CD8-positive, alpha-beta memory T cell (primary cell): ENCODE results near the gene FN3KRP. TPM values are rescaled to one million over a fixed set of nuclear protein-coding genes. Genes with fewer than 3 reads are reported as not detected.

ENCODE experiments used
- CTCF ChIA-PET: fragments of 350-600 bp; sonication (Branson Sonifier 250); formaldehyde crosslinking; loops from one replicate; lab custom pipeline; 2021; ENCODE audit warnings: antibody characterized with exemption; lab: Charles Lee
- POLR2A ChIA-PET: fragments of 350-600 bp; sonication (Branson Sonifier 250); formaldehyde crosslinking; loops from one replicate; lab custom pipeline; 2021; ENCODE audit warnings: antibody characterized with exemption; lab: Charles Lee
- DNase-seq, 5 donors: peaks; one replicate each; pipeline versions ENCODE4 v3.0.0 to v3.0.0-alpha.2; 2020 to 2022; ENCODE audit warnings: mixed read lengths in 1 of 5
- H3K27ac ChIP-seq: one replicate; pipeline ENCODE4 v1.7.0; 2013; ENCODE audit warnings: low read depth, mild to moderate bottlenecking, low read length, moderate library complexity
- H3K27me3 ChIP-seq: 2 replicates; pipeline ENCODE4 v1.7.0; 2013; ENCODE audit warnings: low read length, mild to moderate bottlenecking; ENCODE audit not compliant: insufficient read depth, poor library complexity, severe bottlenecking
- H3K36me3 ChIP-seq: 2 replicates; pipeline ENCODE4 v1.7.0; 2013; ENCODE audit warnings: mild to moderate bottlenecking, low read length, moderate library complexity; ENCODE audit not compliant: insufficient read depth
- H3K4me1 ChIP-seq: 2 replicates; pipeline ENCODE4 v1.7.0; 2013; ENCODE audit warnings: mild to moderate bottlenecking, low read length, moderate library complexity; ENCODE audit not compliant: insufficient read depth
- H3K4me3 ChIP-seq: 2 replicates; pipeline ENCODE4 v1.7.0; 2013; ENCODE audit warnings: mild to moderate bottlenecking, low read length
- H3K9me3 ChIP-seq: 2 replicates; pipeline ENCODE4 v1.7.0; 2013; ENCODE audit warnings: mild to moderate bottlenecking, low read length
- H3K27ac Mint-ChIP-seq, 8 donors: one replicate each; pipeline ENCODE4 v1.8.0; 2020 to 2021; ENCODE audit warnings: mixed read lengths in 8 of 8, mild to moderate bottlenecking in 6 of 8, inconsistent platforms in 3 of 8, moderate library complexity in 3 of 8
- H3K27me3 Mint-ChIP-seq, 2 donors: one replicate each; pipeline ENCODE4 v1.8.0; 2020 to 2021; ENCODE audit warnings: mixed read lengths in 2 of 2, mild to moderate bottlenecking in 1 of 2, moderate library complexity in 1 of 2
- H3K36me3 Mint-ChIP-seq, 3 donors: one replicate each; pipeline ENCODE4 v1.8.0; 2020 to 2021; ENCODE audit warnings: mixed read lengths in 3 of 3, inconsistent platforms in 1 of 3, mild to moderate bottlenecking in 1 of 3
- H3K4me1 Mint-ChIP-seq, 3 donors: one replicate each; pipeline ENCODE4 v1.8.0; 2020 to 2021; ENCODE audit warnings: mixed read lengths in 3 of 3, inconsistent platforms in 1 of 3, mild to moderate bottlenecking in 1 of 3
- H3K4me3 Mint-ChIP-seq, 7 donors: one replicate each; pipeline ENCODE4 v1.8.0; 2020 to 2021; ENCODE audit warnings: mixed read lengths in 7 of 7, mild to moderate bottlenecking in 6 of 7, moderate library complexity in 4 of 7, inconsistent platforms in 2 of 7
- H3K9me3 Mint-ChIP-seq, 5 donors: one replicate each; pipeline ENCODE4 v1.8.0; 2020 to 2022; ENCODE audit warnings: mixed read lengths in 5 of 5, mild to moderate bottlenecking in 3 of 5, moderate library complexity in 2 of 5, inconsistent platforms in 1 of 5
- polyA plus RNA-seq: library from polyadenylated mRNA; unstranded; fragments of 300-500 nt; fragmentation: Illumina TruSeq; gene quantifications from one replicate; pipeline ENCODE4 v1.2.3, GENCODE V29; 2021
- total RNA-seq, 2 experiments: library from RNA; stranded (reverse); gene quantifications; one replicate each; pipeline ENCODE4 v1.2.3, GENCODE V29; 2021

The FN3KRP gene
- total and polyA plus RNA-seq, 3 experiments from 2014 or later: 20.7 to 39.9 (median 39.0) TPM

GRCh38 chr17:82705756-82706155 lies 10.8 kb upstream of the FN3KRP start:
- Histone ChIP-seq H3K27me3 (no peaks in the 10 kb centered on the region), H3K4me3 (no peak overlapping the region), H3K27ac (no peak overlapping the region), H3K4me1 (no peaks in the 10 kb centered on the region), H3K9me3 (no peaks in the 10 kb centered on the region), H3K36me3 (no peaks in the 10 kb centered on the region)
- no peaks in the 10 kb centered on the region for H3K4me1 Mint-ChIP-seq
- POLR2A ChIA-PET: no interaction called here
- H3K36me3 Mint-ChIP-seq: no peaks in the 10 kb centered on the region
- H3K9me3 Mint-ChIP-seq: no peaks in the 10 kb centered on the region
- no peak overlapping the region for H3K27ac Mint-ChIP-seq
- CTCF ChIA-PET: no interaction called here
- peaks cover 0 to 2% of the 10 kb centered on the region in 2 donors for H3K27me3 Mint-ChIP-seq
- H3K4me3 Mint-ChIP-seq: no peak overlapping the region
- no peak for DNase-seq

- Mint-ChIP-seq H3K36me3 (no peaks in the 10 kb centered on the region), H3K4me3 (no peak overlapping the region), H3K4me1 (no peaks in the 10 kb centered on the region), H3K27me3 (peaks cover 0 to 2% of the 10 kb centered on the region in 2 donors), H3K9me3 (no peaks in the 10 kb centered on the region), H3K27ac (no peak overlapping the region)
- no peak for DNase-seq
- Histone ChIP-seq H3K27me3 (no peaks in the 10 kb centered on the region), H3K36me3 (no peaks in the 10 kb centered on the region), H3K4me1 (no peaks in the 10 kb centered on the region), H3K27ac (no peak overlapping the region), H3K4me3 (no peak overlapping the region), H3K9me3 (no peaks in the 10 kb centered on the region)
- CTCF ChIA-PET: no interaction called here
- POLR2A ChIA-PET: no interaction called here
Observed at GRCh38 chr17:82709024-82709675, 7.4 kb upstream of the FN3KRP start.

- Mint-ChIP-seq H3K36me3 (no peaks in the 10 kb centered on the region), H3K4me1 (no peaks in the 10 kb centered on the region), H3K9me3 (no peaks in the 10 kb centered on the region), H3K4me3 (no peak overlapping the region), H3K27me3 (peaks cover 0 to 2% of the 10 kb centered on the region in 2 donors), H3K27ac (no peak overlapping the region)
- H3K4me1 ChIP-seq: no peaks in the 10 kb centered on the region
- ChIA-PET CTCF (no interaction called here), POLR2A (no interaction called here)
- H3K27me3 ChIP-seq: no peaks in the 10 kb centered on the region
- no peak overlapping the region for H3K4me3 ChIP-seq
- no peaks in the 10 kb centered on the region for H3K9me3 ChIP-seq
- H3K27ac ChIP-seq: no peak overlapping the region
- no peaks in the 10 kb centered on the region for H3K36me3 ChIP-seq
- no peak for DNase-seq
Observed at GRCh38 chr17:82709676-82710498, 6.6 kb upstream of the FN3KRP start.

GRCh38 chr17:82710499-82711232 lies 5.8 kb upstream of the FN3KRP start:
- no peak for DNase-seq
- Histone ChIP-seq H3K9me3 (no peaks in the 10 kb centered on the region), H3K4me1 (peaks cover 2% of the 10 kb centered on the region), H3K27me3 (no peaks in the 10 kb centered on the region), H3K4me3 (no peak overlapping the region), H3K36me3 (no peaks in the 10 kb centered on the region), H3K27ac (no peak overlapping the region)
- ChIA-PET POLR2A (no interaction called here), CTCF (interaction anchor here (1.6 kb wide), 1 partner anchor 13 kb away, joined by 4 read pairs; no protein-coding TSS in a partner anchor)
- H3K4me3 Mint-ChIP-seq: no peak overlapping the region
- H3K9me3 Mint-ChIP-seq: no peaks in the 10 kb centered on the region
- H3K36me3 Mint-ChIP-seq: no peaks in the 10 kb centered on the region
- H3K27me3 Mint-ChIP-seq: peaks cover 0 to 2% of the 10 kb centered on the region in 2 donors
- no peak overlapping the region for H3K27ac Mint-ChIP-seq
- peaks cover under 1 to 1% (median 1%) of the 10 kb centered on the region in 3 donors for H3K4me1 Mint-ChIP-seq

- POLR2A ChIA-PET: no interaction called here
- Mint-ChIP-seq H3K27ac (no peak overlapping the region), H3K4me3 (peak overlapping the region in 4 of 7 donors; percentile 13 to 61 (median 32)), H3K36me3 (peaks cover 0 to 10% (median 2%) of the 10 kb centered on the region in 3 donors), H3K4me1 (peaks cover 17 to 22% (median 17%) of the 10 kb centered on the region in 3 donors), H3K9me3 (no peaks in the 10 kb centered on the region), H3K27me3 (peaks cover 0 to 2% of the 10 kb centered on the region in 2 donors)
- Histone ChIP-seq H3K27me3 (no peaks in the 10 kb centered on the region), H3K27ac (no peak overlapping the region), H3K9me3 (no peaks in the 10 kb centered on the region), H3K36me3 (no peaks in the 10 kb centered on the region), H3K4me3 (no peak overlapping the region), H3K4me1 (peaks cover 18% of the 10 kb centered on the region)
- DNase-seq: no peak
- CTCF ChIA-PET: interaction anchor here (1.5 kb wide), 1 partner anchor 62 kb away, joined by 4 read pairs; no protein-coding TSS in a partner anchor
Observed at GRCh38 chr17:82713071-82713723, 3.3 kb upstream of the FN3KRP start.

GRCh38 chr17:82718986-82719685 lies 2.6 kb downstream of the FN3KRP start:
- H3K9me3 ChIP-seq: no peaks in the 10 kb centered on the region
- Mint-ChIP-seq H3K4me3 (peak overlapping the region in 2 of 7 donors; percentile 73 to 96), H3K27me3 (no peaks in the 10 kb centered on the region), H3K36me3 (peaks cover 3 to 54% (median 12%) of the 10 kb centered on the region in 3 donors), H3K4me1 (peaks cover 23 to 28% (median 23%) of the 10 kb centered on the region in 3 donors), H3K9me3 (no peaks in the 10 kb centered on the region), H3K27ac (peak overlapping the region in 2 of 8 donors; percentile 52 to 86)
- peaks cover 21% of the 10 kb centered on the region for H3K4me1 ChIP-seq
- no peaks in the 10 kb centered on the region for H3K27me3 ChIP-seq
- H3K27ac ChIP-seq: no peak overlapping the region
- POLR2A ChIA-PET: no interaction called here
- H3K36me3 ChIP-seq: peaks cover 15% of the 10 kb centered on the region
- H3K4me3 ChIP-seq: no peak overlapping the region
- no peak for DNase-seq
- CTCF ChIA-PET: no interaction called here

GRCh38 chr17:82720204-82720603 lies 3.7 kb downstream of the FN3KRP start:
- H3K9me3 ChIP-seq: no peaks in the 10 kb centered on the region
- Mint-ChIP-seq H3K36me3 (peaks cover 3 to 55% (median 12%) of the 10 kb centered on the region in 3 donors), H3K4me1 (peaks cover 23 to 28% (median 23%) of the 10 kb centered on the region in 3 donors), H3K27me3 (no peaks in the 10 kb centered on the region), H3K27ac (no peak overlapping the region), H3K4me3 (no peak overlapping the region), H3K9me3 (no peaks in the 10 kb centered on the region)
- H3K27ac ChIP-seq: no peak overlapping the region
- H3K4me3 ChIP-seq: no peak overlapping the region
- no peak for DNase-seq
- H3K36me3 ChIP-seq: peaks cover 15% of the 10 kb centered on the region
- ChIA-PET CTCF (no interaction called here), POLR2A (no interaction called here)
- no peaks in the 10 kb centered on the region for H3K27me3 ChIP-seq
- H3K4me1 ChIP-seq: peaks cover 21% of the 10 kb centered on the region
